ENCODE results near the gene DUSP1. TPM values are rescaled to one million over a fixed set of nuclear protein-coding genes. Genes with fewer than 3 reads are reported as not detected.

DUSP1 gene
- total RNA-seq, 1 experiment from 2014 or later = 16.6 TPM

DNA sequence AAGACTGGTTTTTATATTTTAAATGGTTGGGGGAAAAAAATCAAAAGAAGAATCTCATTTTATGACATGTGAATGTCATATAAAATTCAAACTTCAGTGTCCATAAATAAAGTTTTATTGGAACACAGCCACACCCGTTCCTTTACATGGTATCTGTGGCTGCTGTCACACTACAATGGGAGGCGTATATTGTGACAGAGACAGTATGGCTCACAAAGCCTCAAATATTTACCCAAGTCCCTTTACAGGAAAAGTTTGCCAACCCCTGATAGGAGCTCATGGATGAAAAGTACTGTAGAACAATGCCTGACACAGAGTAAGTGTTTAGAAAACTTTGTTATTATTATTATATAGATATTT lies 5.2 kb upstream of the DUSP1 start:
- H3K4me1 ChIP-seq (ENCODE audit: control insufficient read depth in 1 of 2, insufficient read depth in 2 of 2, low read length in 2 of 2) = peaks cover 37 to 53% of the 10 kb centered on the region in 2 experiments
- H3K4me3 ChIP-seq (replicated peaks in 1 of 2; ENCODE audit: low read depth in 1 of 2, low read length in 2 of 2) = no peak overlapping the region
- H3K79me2 ChIP-seq (ENCODE audit: insufficient read depth, low read length) = no peaks in the 10 kb centered on the region
- H3K9ac ChIP-seq (ENCODE audit: low read length) = no peak overlapping the region
- ChIA-PET POLR2A (interaction anchor here (0.6 kb wide), 1 partner anchor 37 kb away, joined by 3 read pairs; no protein-coding TSS in a partner anchor), CTCF (interaction anchor here (1.4 kb wide), 1 partner anchor 156 kb away, joined by 3 read pairs; no protein-coding TSS in a partner anchor), RAD21 (ENCODE audit: low non-redundant PET in 1 of 2, low total read pairs in 2 of 2, uncharacterized antibody in 2 of 2, unreplicated experiment in 2 of 2) (no interaction called here)
- DNase-seq (ENCODE audit: low read depth, low spot score) (no peak), ATAC-seq (no peak)
- H4K20me1 ChIP-seq (ENCODE audit: insufficient read depth) = no peaks in the 10 kb centered on the region
- no peaks in the 10 kb centered on the region for H3K9me3 ChIP-seq (ENCODE audit: control insufficient read depth in 1 of 2, insufficient read depth in 1 of 2, low read depth in 1 of 2, low read length in 2 of 2)
- intact Hi-C loops (cut with micrococcal nuclease) = loop anchor here (5.0 kb wide), 1 partner anchor 46 kb away; no protein-coding TSS in a partner anchor
- no TSS peak for BruUV-seq (replicated peaks)
- no peak overlapping the region for H3K4me2 ChIP-seq (ENCODE audit: low read length)
- TF ChIP-seq ATF3 (IDR thresholded peaks at IDR 0.05) (no peak), JUND (IDR thresholded peaks at IDR 0.05) (no peak), ZFX (IDR thresholded peaks at IDR 0.05) (no peak), CTCF (IDR thresholded peaks at IDR 0.05 in 2 of 3, conservative IDR thresholded peaks at IDR 0.05 in 1 of 3; ENCODE audit: borderline replicate concordance in 1 of 3, insufficient read depth in 1 of 3, low read depth in 2 of 3, low read length in 2 of 3) (no peak), ELF1 (IDR thresholded peaks at IDR 0.05; ENCODE audit: borderline replicate concordance, low read depth) (no peak), FOSL1 (IDR thresholded peaks at IDR 0.05; ENCODE audit: low read depth) (no peak), EZH2 (IDR thresholded peaks at IDR 0.05) (no peak)
- TF ChIP-seq, protein P1, sequence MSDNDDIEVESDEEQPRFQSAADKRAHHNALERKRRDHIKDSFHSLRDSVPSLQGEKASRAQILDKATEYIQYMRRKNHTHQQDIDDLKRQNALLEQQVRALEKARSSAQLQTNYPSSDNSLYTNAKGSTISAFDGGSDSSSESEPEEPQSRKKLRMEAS (IDR thresholded peaks at IDR 0.05) = no peak
- H3K9me2 ChIP-seq (ENCODE audit: insufficient read depth) = no peaks in the 10 kb centered on the region
- H3K27ac ChIP-seq (ENCODE audit: low read depth, low read length) = no peak overlapping the region
- H2AFZ ChIP-seq (ENCODE audit: low read depth, low read length, poor library complexity, severe bottlenecking) = no peak overlapping the region
- H3K27me3 ChIP-seq (ENCODE audit: insufficient read depth, low read length) = no peaks in the 10 kb centered on the region
- H3K36me3 ChIP-seq (ENCODE audit: control insufficient read depth in 1 of 2, insufficient read depth in 2 of 2, low read length in 2 of 2) = no peaks in the 10 kb centered on the region

Measured in HCT116 (cell line).